Caco-2 (cell line): ENCODE results near the gene INAFM2. TPM values are rescaled to one million over a fixed set of nuclear protein-coding genes. Genes with fewer than 3 reads are reported as not detected.
A peak's percentile ranks its signal among the peaks of the same experiment; 100 is the strongest.

Source experiments
- BruUV-seq: library from RNA; stranded (reverse); fragments of 400-500 nt; replicated peaks from 2 replicates; lab custom pipeline; 2021; lab: Mats Ljungman, UMichigan
- CTCF ChIA-PET: fragments of 300-600 bp; sonication (Branson Sonifier 250); formaldehyde crosslinking; loops from one replicate; lab custom pipeline; 2022; ENCODE audit warnings: antibody characterized with exemption; lab: Charles Lee
- POLR2A ChIA-PET: fragments of 300-600 bp; sonication (Branson Sonifier 250); formaldehyde crosslinking; loops from one replicate; lab custom pipeline; 2022; ENCODE audit warnings: antibody characterized with exemption; lab: Charles Lee
- DNase-seq, 2 experiments: peaks; one replicate each; pipeline versions ENCODE4 v3.0.0 to v3.0.0-alpha.2; 2020 to 2022
- H3K27me3 ChIP-seq: replicated peaks from 2 replicates; pipeline ENCODE4 v1.6.0; 2011; ENCODE audit warnings: low read length; ENCODE audit not compliant: control insufficient read depth, insufficient read depth
- H3K36me3 ChIP-seq: 2 replicates; pipeline ENCODE4 v1.5.1; 2011; ENCODE audit warnings: low read length; ENCODE audit not compliant: control insufficient read depth, insufficient read depth
- H3K4me1 ChIP-seq: fragments of 250-450 bp; sonication (Bioruptor Pico); 2 replicates; pipeline ENCODE4 v1.5.1; 2020; ENCODE audit warnings: mild to moderate bottlenecking
- H3K4me3 ChIP-seq: 2 replicates; pipeline ENCODE4 v1.5.1; 2011; ENCODE audit warnings: low read depth, mild to moderate bottlenecking, control low read depth, low read length
- H3K9me3 ChIP-seq: fragments of 250-450 bp; sonication (Bioruptor Pico); 2 replicates; pipeline ENCODE4 v1.5.1; 2020; ENCODE audit warnings: mild to moderate bottlenecking, moderate library complexity
- H3K27ac Mint-ChIP-seq: one replicate; pipeline ENCODE4 v1.8.0; 2022; ENCODE audit warnings: mixed read lengths; ENCODE audit not compliant: unreplicated experiment
- H3K27me3 Mint-ChIP-seq: one replicate; pipeline ENCODE4 v1.8.0; 2022; ENCODE audit warnings: mixed read lengths; ENCODE audit not compliant: insufficient read depth, unreplicated experiment
- H3K36me3 Mint-ChIP-seq: one replicate; pipeline ENCODE4 v1.8.0; 2022; ENCODE audit warnings: mild to moderate bottlenecking, mixed read lengths; ENCODE audit not compliant: insufficient read depth, unreplicated experiment
- H3K4me1 Mint-ChIP-seq: one replicate; pipeline ENCODE4 v1.8.0; 2022; ENCODE audit warnings: low read depth, mixed read lengths; ENCODE audit not compliant: unreplicated experiment
- H3K4me3 Mint-ChIP-seq: one replicate; pipeline ENCODE4 v1.8.0; 2022; ENCODE audit warnings: mild to moderate bottlenecking, moderate library complexity, mixed read lengths; ENCODE audit not compliant: unreplicated experiment
- H3K9me3 Mint-ChIP-seq: one replicate; pipeline ENCODE4 v1.8.0; 2022; ENCODE audit warnings: mixed read lengths; ENCODE audit not compliant: unreplicated experiment
- CTCF ChIP-seq, 2 experiments: fragments of 200-600 bp in 1 of 2; IDR thresholded peaks; 1 replicate in 1 of 2; 2 replicates in 1 of 2; pipeline versions ENCODE4 v1.5.1 to v1.8.0; 2011 to 2022; ENCODE audit warnings: antibody characterized with exemption in 1 of 2, control low read depth in 1 of 2, inconsistent platforms in 1 of 2, low read depth in 1 of 2, low read length in 1 of 2, mild to moderate bottlenecking in 1 of 2, moderate library complexity in 1 of 2; ENCODE audit not compliant: insufficient read depth in 1 of 2, severe bottlenecking in 1 of 2, unreplicated experiment in 1 of 2
- intact Hi-C: fragments of 100-400 bp; cut with micrococcal nuclease; formaldehyde crosslinking; loops from one replicate; pipeline ENCODE4 v1.10.0; 2022; ENCODE audit not compliant: unreplicated experiment
- total RNA-seq: library from RNA; stranded (reverse); gene quantifications from 2 replicates; pipeline ENCODE4 v1.2.3, GENCODE V29; 2022

Gene INAFM2
- total RNA-seq, 1 experiment from 2014 or later, result 13.4 TPM

- H3K9me3 ChIP-seq, result no peaks in the 10 kb centered on the region
- POLR2A ChIA-PET, result interaction anchor here (1.1 kb wide), 1 partner anchor 11 kb away, joined by 8 read pairs; the partner anchor contains the start of gene DISP2
- BruUV-seq, result no TSS peak
- Mint-ChIP-seq H3K9me3 (no peaks in the 10 kb centered on the region), H3K36me3 (no peaks in the 10 kb centered on the region), H3K4me3 (peak overlapping the region; percentile 58), H3K27ac (peak overlapping the region; percentile 94), H3K4me1 (peaks cover 54% of the 10 kb centered on the region), H3K27me3 (no peaks in the 10 kb centered on the region)
- no peaks in the 10 kb centered on the region for H3K36me3 ChIP-seq
- H3K4me1 ChIP-seq, result peaks cover 73% of the 10 kb centered on the region
- peak in 1 of 2 experiments; percentile 77 for DNase-seq
- intact Hi-C loops, result loop anchor here (1.0 to 10.0 kb wide), 3 partner anchors 11 to 158 kb away; partner anchors contain the start of genes DISP2 and IVD
- no peak overlapping the region for H3K4me3 ChIP-seq
- H3K27me3 ChIP-seq, result no peaks in the 10 kb centered on the region
- no peak for TF ChIP-seq CTCF (IDR thresholded peaks at IDR 0.05; ENCODE audit: insufficient read depth in 1 of 2, low read depth in 1 of 2, low read length in 1 of 2, severe bottlenecking in 1 of 2, unreplicated experiment in 1 of 2)
- CTCF ChIA-PET, result interaction anchor here (1.1 kb wide), 1 partner anchor 68 kb away, joined by 3 read pairs; no protein-coding TSS in a partner anchor
Observed at GRCh38 chr15:40346579-40347558, 23.4 kb downstream of the INAFM2 start.

- peaks cover 59% of the 10 kb centered on the region for H3K4me1 Mint-ChIP-seq
- BruUV-seq, result no TSS peak
Observed at GRCh38 chr15:40347559-40348473, 24.3 kb downstream of the INAFM2 start.

More at GRCh38 chr15:40347559-40348473, 24.3 kb downstream of the INAFM2 start:
- Histone ChIP-seq H3K4me1 (peaks cover 82% of the 10 kb centered on the region), H3K36me3 (no peaks in the 10 kb centered on the region), H3K27me3 (no peaks in the 10 kb centered on the region), H3K4me3 (no peak overlapping the region), H3K9me3 (no peaks in the 10 kb centered on the region)
- intact Hi-C loops, result loop anchor here (10.0 kb wide), 2 partner anchors 57 to 157 kb away; partner anchors contain the start of gene IVD
- no peaks in the 10 kb centered on the region for H3K27me3 Mint-ChIP-seq
- no peaks in the 10 kb centered on the region for H3K36me3 Mint-ChIP-seq
- peak overlapping the region; percentile 94 for H3K27ac Mint-ChIP-seq
- peak overlapping the region; percentile 10 for H3K4me3 Mint-ChIP-seq
- no peaks in the 10 kb centered on the region for H3K9me3 Mint-ChIP-seq
- ChIA-PET CTCF (interaction anchor here (1.0 kb wide), 1 partner anchor 10 kb away, joined by 3 read pairs; no protein-coding TSS in a partner anchor), POLR2A (interaction anchor here (0.6 kb wide), 1 partner anchor 23 kb away, joined by 4 read pairs; no protein-coding TSS in a partner anchor)
- DNase-seq, result peak; percentile 53 to 83
- TF ChIP-seq CTCF (IDR thresholded peaks at IDR 0.05; ENCODE audit: insufficient read depth in 1 of 2, low read depth in 1 of 2, low read length in 1 of 2, severe bottlenecking in 1 of 2, unreplicated experiment in 1 of 2), result no peak
